ENCODE data around the gene GKN2. TPM values are rescaled to one million over a fixed set of nuclear protein-coding genes. Genes with fewer than 3 reads are reported as not detected.
"Not testable (repeated sequence)": the region's sequence is repeated elsewhere in the genome, so short reads cannot be mapped to it uniquely, and the experiment has no call there.

Gene GKN2
- polyA plus RNA-seq, 3 donors from 2014 or later = not detected

DNA sequence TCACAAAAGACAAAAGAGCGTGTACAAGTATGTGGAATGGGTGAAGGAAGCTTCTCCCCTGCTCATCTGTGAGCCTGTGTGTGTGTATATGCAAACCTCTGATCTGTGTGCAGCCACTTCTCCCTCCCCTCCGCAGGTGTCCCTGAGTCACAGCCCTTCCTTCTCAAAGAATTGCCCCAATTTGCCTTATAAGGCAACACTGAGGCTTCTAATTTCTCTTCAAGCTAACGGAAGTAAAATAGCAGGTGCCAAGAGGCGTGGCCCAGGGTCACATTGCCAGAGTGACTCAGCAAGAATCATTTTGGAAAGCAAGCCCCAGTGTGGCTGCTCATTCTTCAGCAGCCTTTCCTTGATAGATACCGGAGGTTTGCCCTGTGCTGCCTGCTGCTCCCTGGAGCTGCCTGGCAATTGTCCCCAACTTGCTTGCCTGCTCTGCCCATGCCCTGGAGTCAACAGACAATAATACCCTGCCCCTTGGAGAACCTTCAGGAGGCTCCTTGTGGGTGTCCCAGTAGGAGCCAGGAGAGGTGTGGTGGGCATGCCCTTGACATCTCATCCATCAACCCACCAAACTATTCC is 44.2 kb downstream of the GKN2 start:
- H3K27ac Mint-ChIP-seq = peak overlapping the region; percentile 50 to 82 (median 66)
- peak; percentile 66 to 80 (median 67) for DNase-seq
- no peaks in the 10 kb centered on the region for H3K9me3 Mint-ChIP-seq

DNA sequence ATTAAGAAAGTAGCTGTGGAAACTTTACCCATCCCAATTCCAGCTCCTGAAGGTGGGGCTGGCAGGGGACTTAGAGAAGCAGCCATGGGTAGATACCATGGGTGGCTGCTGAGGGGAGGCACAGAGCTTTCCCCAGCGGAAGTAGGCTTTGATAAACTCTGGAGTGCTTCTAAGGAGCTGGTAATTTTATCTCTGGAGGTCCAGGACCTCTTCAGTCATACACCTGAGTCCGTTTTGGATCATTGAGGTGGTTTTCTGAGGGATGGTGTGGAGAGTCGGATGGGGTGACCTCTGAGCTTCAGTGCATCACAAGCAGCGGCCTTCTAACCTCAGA is 44.8 kb downstream of the GKN2 start:
- Mint-ChIP-seq H3K27ac (peak overlapping the region in 5 of 6 donors; percentile 47 to 82 (median 57)), H3K36me3 (peaks cover 0 to 3% (median 0%) of the 10 kb centered on the region in 3 donors), H3K27me3 (ENCODE audit: low read depth in 3 of 3) (peaks cover 2 to 7% (median 3%) of the 10 kb centered on the region in 3 donors), H3K4me3 (peak overlapping the region in 3 of 5 donors; percentile 59 to 68 (median 68)), H3K4me1 (peaks cover 28 to 30% of the 10 kb centered on the region in 2 donors), H3K9me3 (no peaks in the 10 kb centered on the region)
- no peak for DNase-seq

More for the DNA sequence above, 44.2 kb downstream of the GKN2 start:
- Mint-ChIP-seq H3K36me3 (peaks cover 0 to 3% (median 0%) of the 10 kb centered on the region in 3 donors), H3K4me3 (peak overlapping the region; percentile 15 to 74 (median 68)), H3K27me3 (ENCODE audit: low read depth in 3 of 3) (peaks cover 0 to 5% (median 3%) of the 10 kb centered on the region in 3 donors), H3K4me1 (peaks cover 28 to 30% of the 10 kb centered on the region in 2 donors)

DNA sequence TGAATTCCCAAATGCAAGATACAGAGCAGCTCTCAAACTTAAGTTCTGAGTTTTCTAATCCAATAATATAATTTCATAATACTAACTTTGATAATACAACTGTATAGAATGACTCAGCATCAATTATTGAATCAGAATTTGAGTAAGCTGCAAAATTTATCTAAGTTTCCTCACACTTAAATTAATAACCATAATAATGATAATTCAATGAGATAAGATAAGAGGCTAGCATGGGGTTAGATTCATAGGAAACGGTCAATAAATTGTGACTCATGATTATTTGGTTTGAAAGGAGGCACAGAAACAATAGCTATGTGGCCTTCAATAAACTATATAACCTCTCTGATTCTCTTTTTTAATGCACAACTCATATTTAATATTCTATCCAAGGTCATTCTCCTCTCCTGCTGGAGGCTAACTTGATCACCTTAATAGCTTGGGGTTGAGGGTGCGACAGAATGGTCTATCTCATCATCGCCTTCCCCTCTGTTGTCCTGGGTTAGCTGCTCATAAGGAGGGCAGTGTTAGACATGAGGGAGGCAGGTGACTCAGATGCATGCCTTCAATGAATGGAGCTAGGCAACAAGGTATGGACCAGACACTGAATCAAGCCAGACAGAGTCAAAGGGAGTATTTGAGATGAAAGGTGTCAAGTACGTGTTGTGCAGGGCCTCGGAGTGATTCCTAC is 45.3 kb downstream of the GKN2 start:
- peak overlapping the region in 4 of 6 donors; percentile 3 to 82 (median 52) for H3K27ac Mint-ChIP-seq
- H3K9me3 Mint-ChIP-seq = peaks cover 0 to 2% (median 1%) of the 10 kb centered on the region in 6 donors
- peaks cover 2 to 8% (median 7%) of the 10 kb centered on the region in 3 donors for H3K27me3 Mint-ChIP-seq (ENCODE audit: low read depth in 3 of 3)
- no peak for DNase-seq
- H3K4me1 Mint-ChIP-seq = peaks cover 28 to 30% of the 10 kb centered on the region in 2 donors
- peaks cover 0 to 7% (median 0%) of the 10 kb centered on the region in 3 donors for H3K36me3 Mint-ChIP-seq
- H3K4me3 Mint-ChIP-seq = peak overlapping the region in 3 of 5 donors; percentile 2 to 56 (median 42)

DNA sequence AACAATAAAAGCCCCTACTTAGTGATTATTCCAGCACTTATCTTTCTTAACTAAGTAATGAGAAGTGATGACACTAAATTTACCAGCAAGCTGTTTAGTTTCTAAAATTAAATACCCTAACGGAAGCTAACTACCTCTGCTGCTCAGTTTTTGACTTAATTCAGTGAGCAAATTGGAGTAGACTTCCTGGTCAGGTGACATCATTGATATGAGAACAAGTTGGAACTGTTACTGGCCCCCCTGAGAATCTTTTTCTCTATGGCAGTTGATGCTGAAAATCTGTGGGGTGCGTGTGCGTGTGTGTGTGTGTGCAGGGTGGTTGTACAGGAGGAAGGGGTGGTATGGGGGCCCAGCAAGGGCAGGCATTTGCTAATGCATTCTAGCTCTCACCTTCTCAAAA is 46.0 kb downstream of the GKN2 start:
- Mint-ChIP-seq H3K27ac (peak overlapping the region in 1 of 6 donors; percentile 30), H3K4me1 (peaks cover 28 to 30% of the 10 kb centered on the region in 2 donors), H3K4me3 (no peak overlapping the region), H3K36me3 (peaks cover 4 to 11% (median 5%) of the 10 kb centered on the region in 3 donors), H3K9me3 (peaks cover 0 to 9% (median 6%) of the 10 kb centered on the region in 6 donors), H3K27me3 (ENCODE audit: low read depth in 3 of 3) (peaks cover 2 to 10% (median 9%) of the 10 kb centered on the region in 3 donors)
- no peak for DNase-seq

DNA sequence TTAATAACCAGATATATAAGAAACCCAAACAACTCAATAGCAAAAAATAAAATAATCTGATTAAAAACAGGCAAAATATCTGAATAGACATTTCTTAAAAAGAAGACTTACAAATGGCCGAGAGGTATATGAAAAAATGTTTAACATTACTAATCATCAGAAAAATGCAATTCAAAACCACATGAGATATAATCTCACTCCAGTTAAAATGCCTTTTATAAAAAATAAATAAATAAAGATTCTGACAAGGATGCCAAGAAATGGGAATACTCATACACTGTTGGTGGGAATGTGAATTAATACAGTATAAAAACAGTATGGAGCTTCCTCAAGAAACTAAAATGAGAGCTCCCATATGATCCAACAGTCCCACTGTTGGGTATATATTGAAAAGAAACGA is 47.6 kb downstream of the GKN2 start:
- H3K36me3 Mint-ChIP-seq = peaks cover 10 to 18% (median 10%) of the 10 kb centered on the region in 3 donors
- H3K4me3 Mint-ChIP-seq = no peak overlapping the region
- H3K27me3 Mint-ChIP-seq (ENCODE audit: low read depth in 3 of 3) = peaks cover 6 to 13% (median 10%) of the 10 kb centered on the region in 3 donors
- peaks cover 2 to 19% (median 13%) of the 10 kb centered on the region in 6 donors for H3K9me3 Mint-ChIP-seq
- peaks cover 24 to 27% of the 10 kb centered on the region in 2 donors for H3K4me1 Mint-ChIP-seq
- no peak overlapping the region for H3K27ac Mint-ChIP-seq
- DNase-seq = no peak

DNA sequence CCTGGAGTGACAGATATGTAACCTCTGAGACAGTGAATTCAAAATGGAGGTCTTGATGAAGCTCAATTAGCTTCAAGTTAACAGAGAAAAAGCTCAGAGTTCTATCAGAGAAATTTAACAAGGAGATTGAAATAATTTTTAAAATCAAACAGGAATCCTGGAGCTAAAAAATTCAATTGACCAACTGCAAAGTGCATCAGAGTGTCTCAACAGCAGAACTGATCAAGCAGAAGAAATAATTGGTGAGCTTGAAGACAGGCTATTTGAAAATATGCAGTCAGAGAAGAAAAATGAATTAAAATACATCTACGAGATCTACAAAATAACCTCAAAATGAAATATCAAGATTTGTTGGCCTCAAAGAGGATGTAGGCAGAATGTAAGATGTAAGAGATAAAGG is 51.1 kb downstream of the GKN2 start:
- no peak overlapping the region for H3K4me3 Mint-ChIP-seq
- no peaks in the 10 kb centered on the region for H3K4me1 Mint-ChIP-seq
- H3K27me3 Mint-ChIP-seq (ENCODE audit: low read depth in 3 of 3) = peaks cover 6 to 12% (median 11%) of the 10 kb centered on the region in 3 donors
- H3K27ac Mint-ChIP-seq = no peak overlapping the region
- peaks cover 4 to 23% (median 13%) of the 10 kb centered on the region in 6 donors for H3K9me3 Mint-ChIP-seq
- peaks cover 10 to 15% (median 10%) of the 10 kb centered on the region in 3 donors for H3K36me3 Mint-ChIP-seq
- no peak for DNase-seq

DNA sequence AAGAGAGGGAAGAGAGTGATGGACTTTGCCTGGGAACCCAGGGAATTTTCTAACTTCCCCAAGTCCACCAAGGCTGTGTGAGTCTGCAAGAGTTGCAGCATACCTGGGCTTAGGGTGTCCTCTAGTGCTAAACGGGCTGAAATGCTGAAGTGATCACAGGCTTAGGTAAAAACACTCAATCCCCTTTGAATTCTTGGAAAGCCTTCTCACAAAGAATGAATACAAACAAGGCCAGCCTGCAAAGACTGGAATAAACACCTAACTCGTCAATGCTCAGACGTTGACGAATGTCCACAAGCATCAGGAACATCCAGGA is 51.5 kb downstream of the GKN2 start:
- Mint-ChIP-seq H3K9me3 (peaks cover 4 to 23% (median 13%) of the 10 kb centered on the region in 6 donors), H3K4me1 (no peaks in the 10 kb centered on the region), H3K36me3 (peaks cover 10 to 15% (median 10%) of the 10 kb centered on the region in 3 donors), H3K4me3 (no peak overlapping the region), H3K27me3 (ENCODE audit: low read depth in 3 of 3) (peaks cover 6 to 12% (median 11%) of the 10 kb centered on the region in 3 donors), H3K27ac (no peak overlapping the region)
- no peak for DNase-seq

DNA sequence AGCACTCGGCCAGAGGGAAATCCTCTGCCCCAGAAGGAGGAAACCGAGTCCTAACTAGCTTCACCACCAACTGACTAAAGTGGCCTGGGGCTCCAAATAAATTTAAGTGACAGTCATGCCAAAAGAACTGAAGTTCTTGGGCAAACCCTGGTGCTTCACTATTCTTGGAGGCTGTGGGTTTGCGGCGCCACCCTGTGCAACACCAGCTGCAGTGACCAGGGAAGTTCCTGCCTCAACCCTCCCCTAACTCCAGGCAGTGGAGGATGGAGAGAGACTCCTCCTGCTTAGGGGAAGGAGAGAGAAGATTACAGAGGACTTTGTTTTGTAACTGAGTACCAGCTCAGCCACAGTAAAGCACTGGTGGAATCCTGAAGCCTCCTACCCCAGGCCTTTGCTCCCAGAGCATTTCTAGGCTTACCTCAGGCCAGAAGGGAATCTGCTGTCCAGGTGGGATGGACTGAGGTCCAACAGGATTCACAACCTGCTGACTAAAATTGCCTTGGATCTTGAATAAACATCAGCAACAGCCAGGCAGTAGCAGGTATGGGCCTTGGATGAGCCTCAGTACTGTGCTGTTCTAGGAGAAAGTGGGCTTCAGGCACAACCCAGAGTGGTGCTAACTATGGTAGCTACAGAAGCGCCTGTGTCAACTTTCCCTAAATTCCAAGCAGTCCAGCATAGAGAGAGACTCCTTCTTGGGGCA is 52.0 kb downstream of the GKN2 start:
- peaks cover 10 to 15% (median 10%) of the 10 kb centered on the region in 3 donors for H3K36me3 Mint-ChIP-seq
- no peaks in the 10 kb centered on the region for H3K4me1 Mint-ChIP-seq
- H3K27ac Mint-ChIP-seq = no peak overlapping the region
- peaks cover 6 to 12% (median 11%) of the 10 kb centered on the region in 3 donors for H3K27me3 Mint-ChIP-seq (ENCODE audit: low read depth in 3 of 3)
- no peak overlapping the region for H3K4me3 Mint-ChIP-seq
- peaks cover 4 to 23% (median 13%) of the 10 kb centered on the region in 6 donors for H3K9me3 Mint-ChIP-seq
- no peak for DNase-seq

DNA sequence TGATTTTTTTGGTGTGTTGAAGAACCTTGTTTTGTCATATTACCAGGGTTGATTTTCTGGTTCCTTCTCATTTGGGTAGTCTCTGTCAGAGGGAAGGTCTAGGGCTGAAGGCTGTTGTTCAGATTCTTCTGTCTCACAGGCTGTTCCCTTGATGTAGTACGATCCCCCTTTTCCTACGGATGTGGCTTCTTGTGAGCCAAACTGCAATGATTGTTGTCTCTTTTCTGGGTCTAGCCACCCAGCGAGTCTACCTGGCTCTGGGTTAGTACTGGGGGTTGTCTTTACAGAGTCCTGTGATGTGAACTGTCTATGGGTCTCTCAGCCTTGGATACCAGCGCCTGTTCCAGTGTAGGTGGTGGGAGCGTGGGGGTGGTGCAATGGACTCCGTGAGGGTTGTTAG is 56.7 kb downstream of the GKN2 start:
- H3K27me3 Mint-ChIP-seq (ENCODE audit: low read depth in 3 of 3); H3K9me3 Mint-ChIP-seq; DNase-seq; H3K4me1 Mint-ChIP-seq; H3K36me3 Mint-ChIP-seq; H3K27ac Mint-ChIP-seq; H3K4me3 Mint-ChIP-seq: not testable (repeated sequence)

Other genes with a start within 250 kb of the GKN2 start
- 100 to 1,000 TPM; 107 to 282 (median 117) TPM for gene ARHGAP25, start 218.1 kb downstream of the GKN2 start, polyA plus RNA-seq
- gene BMP10, start 81.5 kb downstream of the GKN2 start, polyA plus RNA-seq = not detected
- not detected for gene GKN1, start 21.7 kb upstream of the GKN2 start, polyA plus RNA-seq
- gene ANTXR1, start 60.3 kb upstream of the GKN2 start, polyA plus RNA-seq = not detected